OCI-LY7 (cell line): ENCODE data around the gene OAF. TPM values are rescaled to one million over a fixed set of nuclear protein-coding genes. Genes with fewer than 3 reads are reported as not detected.

Experiments used
- BruUV-seq: library from RNA; stranded (reverse); fragments of 400-500 nt; replicated peaks from 2 replicates; lab custom pipeline; 2021; lab: Mats Ljungman, UMichigan
- CTCF ChIA-PET: fragments of 300-600 bp; sonication (Branson Sonifier 250); formaldehyde crosslinking; loops from one replicate; lab custom pipeline; 2022; ENCODE audit warnings: antibody characterized with exemption; ENCODE audit not compliant: unreplicated experiment; lab: Charles Lee
- POLR2A ChIA-PET: fragments of 300-600 bp; sonication (Branson Sonifier 250); formaldehyde crosslinking; loops from one replicate; lab custom pipeline; 2022; ENCODE audit warnings: antibody characterized with exemption; lab: Charles Lee
- DNase-seq: peaks from one replicate; pipeline ENCODE4 v3.0.0-alpha.2; 2015; ENCODE audit warnings: low spot score
- H2AFZ ChIP-seq: fragments of 200-600 bp; sonication (generic), shearing (Covaris generic); 2 replicates; pipeline ENCODE4 v1.6.1; 2014; ENCODE audit warnings: mild to moderate bottlenecking, antibody characterized with exemption, low read length, moderate library complexity
- H3K27ac ChIP-seq: fragments of 200-600 bp; sonication (generic); 2 replicates; pipeline ENCODE4 v1.5.1; 2014; ENCODE audit warnings: mixed run types, low read depth, mild to moderate bottlenecking, moderate library complexity, low read length, inconsistent platforms; ENCODE audit not compliant: poor library complexity, severe bottlenecking
- H3K36me3 ChIP-seq: fragments of 200-600 bp; sonication (generic); 2 replicates; pipeline ENCODE4 v1.6.1; 2014; ENCODE audit warnings: mild to moderate bottlenecking, antibody characterized with exemption, low read length, moderate library complexity, mixed read lengths; ENCODE audit not compliant: insufficient read depth
- H3K4me1 ChIP-seq: fragments of 200-600 bp; sonication (generic); 2 replicates; pipeline ENCODE4 v1.5.1; 2014; ENCODE audit warnings: mild to moderate bottlenecking, low read length; ENCODE audit not compliant: insufficient read depth, poor library complexity, severe bottlenecking
- H3K4me2 ChIP-seq: fragments of 200-600 bp; sonication (generic); 2 replicates; pipeline ENCODE4 v1.6.1; 2014; ENCODE audit warnings: mild to moderate bottlenecking, low read length
- H3K4me3 ChIP-seq: fragments of 200-600 bp; sonication (generic); 2 replicates; pipeline ENCODE4 v1.5.1; 2014; ENCODE audit warnings: mild to moderate bottlenecking, low read depth, low read length; ENCODE audit not compliant: poor library complexity, severe bottlenecking
- H3K79me2 ChIP-seq: fragments of 200-600 bp; sonication (generic); 2 replicates; pipeline ENCODE4 v1.6.1; 2016; ENCODE audit warnings: low read depth, mild to moderate bottlenecking, low read length, moderate library complexity, mixed read lengths; ENCODE audit not compliant: insufficient read depth
- H3K9me2 ChIP-seq: fragments of 200-600 bp; sonication (generic); 2 replicates; pipeline ENCODE4 v1.6.1; 2016; ENCODE audit warnings: mild to moderate bottlenecking, low read length, mixed read lengths; ENCODE audit not compliant: insufficient read depth
- H3K9me3 ChIP-seq: fragments of 200-600 bp; sonication (generic); 2 replicates; pipeline ENCODE4 v1.6.1; 2014; ENCODE audit warnings: mild to moderate bottlenecking, mixed run types, low read length, mixed read lengths
- H4K20me1 ChIP-seq: fragments of 200-600 bp; sonication (generic); 2 replicates; pipeline ENCODE4 v1.6.1; 2014; ENCODE audit warnings: mild to moderate bottlenecking, antibody characterized with exemption, low read length, moderate library complexity, mixed read lengths; ENCODE audit not compliant: insufficient read depth
- EZH2phosphoT487 ChIP-seq: fragments of 200-600 bp; sonication (generic); IDR thresholded peaks from 2 replicates; pipeline ENCODE4 v1.6.1; 2018; ENCODE audit warnings: low read depth, borderline replicate concordance, mild to moderate bottlenecking, mixed run types, antibody characterized with exemption, low read length, moderate library complexity, mixed read lengths
- intact Hi-C: fragments of 100-400 bp; cut with micrococcal nuclease; formaldehyde crosslinking; loops from one replicate; pipeline ENCODE4 v1.10.0; 2022; ENCODE audit not compliant: unreplicated experiment
- total RNA-seq, 2 experiments: library from RNA; depleted of rRNA in 1 of 2; stranded (reverse); fragments of >200 nt in 1 of 2; shearing (Covaris generic) in 1 of 2; gene quantifications; 2 replicates each; pipeline ENCODE4 v1.2.3, GENCODE V29; 2014 to 2022
- TF ChIP-seq, protein P1 (sequence below): fragments of 200-600 bp; sonication (generic); conservative IDR thresholded peaks from 2 replicates; pipeline ENCODE4 v1.5.1; 2014; ENCODE audit warnings: mild to moderate bottlenecking, antibody characterized with exemption, low read length, moderate library complexity, mixed read lengths

The OAF gene
- total RNA-seq, 2 experiments from 2014 or later, result 3.4 to 3.8 TPM

DNA sequence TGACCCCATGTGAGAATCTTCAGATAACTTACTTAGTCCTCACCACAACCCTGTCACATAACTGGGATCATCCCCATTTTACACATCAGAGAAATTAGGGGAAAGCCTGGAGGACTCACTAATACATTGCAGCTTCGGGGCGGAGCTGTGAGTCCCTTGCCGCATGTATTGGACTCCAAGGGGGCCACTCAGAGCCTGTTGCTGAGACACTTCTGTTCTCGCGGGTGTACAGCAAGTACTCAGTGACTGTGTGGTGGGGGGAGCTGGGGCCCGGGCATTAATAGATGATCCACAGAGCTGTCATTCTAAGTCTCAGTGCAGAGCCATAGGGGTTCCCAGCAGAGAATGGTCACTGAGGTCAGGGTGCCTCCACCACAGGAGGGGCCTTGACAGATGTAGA is 13.5 kb downstream of the OAF start:
- no peaks in the 10 kb centered on the region for H3K9me3 ChIP-seq
- H3K27ac ChIP-seq, result no peak overlapping the region
- no peaks in the 10 kb centered on the region for H3K36me3 ChIP-seq
- no peaks in the 10 kb centered on the region for H4K20me1 ChIP-seq
- POLR2A ChIA-PET, result no interaction called here
- TF ChIP-seq EZH2phosphoT487, result no peak
- TF ChIP-seq, protein P1, sequence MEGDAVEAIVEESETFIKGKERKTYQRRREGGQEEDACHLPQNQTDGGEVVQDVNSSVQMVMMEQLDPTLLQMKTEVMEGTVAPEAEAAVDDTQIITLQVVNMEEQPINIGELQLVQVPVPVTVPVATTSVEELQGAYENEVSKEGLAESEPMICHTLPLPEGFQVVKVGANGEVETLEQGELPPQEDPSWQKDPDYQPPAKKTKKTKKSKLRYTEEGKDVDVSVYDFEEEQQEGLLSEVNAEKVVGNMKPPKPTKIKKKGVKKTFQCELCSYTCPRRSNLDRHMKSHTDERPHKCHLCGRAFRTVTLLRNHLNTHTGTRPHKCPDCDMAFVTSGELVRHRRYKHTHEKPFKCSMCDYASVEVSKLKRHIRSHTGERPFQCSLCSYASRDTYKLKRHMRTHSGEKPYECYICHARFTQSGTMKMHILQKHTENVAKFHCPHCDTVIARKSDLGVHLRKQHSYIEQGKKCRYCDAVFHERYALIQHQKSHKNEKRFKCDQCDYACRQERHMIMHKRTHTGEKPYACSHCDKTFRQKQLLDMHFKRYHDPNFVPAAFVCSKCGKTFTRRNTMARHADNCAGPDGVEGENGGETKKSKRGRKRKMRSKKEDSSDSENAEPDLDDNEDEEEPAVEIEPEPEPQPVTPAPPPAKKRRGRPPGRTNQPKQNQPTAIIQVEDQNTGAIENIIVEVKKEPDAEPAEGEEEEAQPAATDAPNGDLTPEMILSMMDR, result no peak
- H3K9me2 ChIP-seq, result no peaks in the 10 kb centered on the region
- intact Hi-C loops, result no loop called here
- no peak overlapping the region for H3K4me3 ChIP-seq
- H3K4me1 ChIP-seq, result peaks cover 10% of the 10 kb centered on the region
- H3K79me2 ChIP-seq, result no peaks in the 10 kb centered on the region
- no peak overlapping the region; the same call in 1 of the 2 replicates for H2AFZ ChIP-seq
- BruUV-seq, result no TSS peak
- CTCF ChIA-PET, result no interaction called here
- DNase-seq, result no peak
- H3K4me2 ChIP-seq, result 0 out of 2 replicates have a peak overlapping the region, but pooled peaks have one; percentile 9

DNA sequence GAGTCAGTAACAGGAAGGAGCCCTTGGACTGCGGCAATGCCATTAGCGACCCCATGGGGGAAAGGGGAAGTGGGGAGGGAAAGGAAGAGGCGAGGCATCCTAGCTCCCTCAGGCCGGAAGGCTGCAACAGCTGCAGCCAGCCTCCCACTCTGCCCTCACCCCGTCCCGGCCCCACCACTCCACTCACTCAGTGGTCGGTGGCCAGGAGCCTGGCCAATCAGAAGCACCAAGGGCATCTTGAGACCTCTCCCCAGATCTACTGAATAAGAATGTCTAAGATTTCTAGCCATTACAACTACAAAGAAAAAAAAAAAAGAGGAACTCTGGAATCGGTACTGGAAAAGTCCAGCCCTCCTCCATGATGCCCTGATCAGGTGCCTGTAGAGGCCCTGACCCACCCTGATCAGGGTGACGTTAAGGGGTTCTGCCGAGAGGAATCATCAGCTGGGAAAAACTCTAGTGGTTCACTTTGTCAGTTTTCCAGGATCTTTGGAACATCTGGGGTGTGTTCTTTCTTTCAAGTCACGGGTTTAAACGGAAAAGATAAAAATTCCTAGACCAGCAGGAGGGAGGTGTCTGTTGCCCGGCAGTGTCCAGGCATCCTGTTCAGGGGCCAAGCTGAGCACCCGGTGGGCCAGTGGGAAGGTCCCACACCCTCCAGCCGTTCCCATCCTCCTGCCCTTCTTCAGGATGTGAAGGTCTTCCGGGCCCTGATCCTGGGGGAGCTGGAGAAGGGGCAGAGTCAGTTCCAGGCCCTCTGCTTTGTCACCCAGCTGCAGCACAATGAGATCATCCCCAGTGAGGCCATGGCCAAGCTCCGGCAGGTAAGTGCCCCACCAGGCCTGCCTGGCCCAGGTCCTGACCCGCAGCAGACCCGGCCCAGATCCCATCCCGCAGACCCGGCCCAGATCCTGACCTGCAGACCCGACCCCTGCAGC is 14.4 kb downstream of the OAF start:
- POLR2A ChIA-PET, result no interaction called here

More for the DNA sequence above, 14.4 kb downstream of the OAF start:
- intact Hi-C loops, result no loop called here
- no peak overlapping the region for H3K27ac ChIP-seq
- CTCF ChIA-PET, result no interaction called here
- peaks cover 10% of the 10 kb centered on the region for H3K4me1 ChIP-seq
- H3K4me3 ChIP-seq, result no peak overlapping the region
- H3K36me3 ChIP-seq, result no peaks in the 10 kb centered on the region
- TF ChIP-seq EZH2phosphoT487, result no peak
- TF ChIP-seq, protein P1, result no peak
- no peaks in the 10 kb centered on the region for H3K9me2 ChIP-seq
- no peaks in the 10 kb centered on the region for H3K79me2 ChIP-seq
- peak overlapping the region; percentile 9; the same call in 1 of the 2 replicates for H3K4me2 ChIP-seq
- DNase-seq, result peak; percentile 39
- no peaks in the 10 kb centered on the region for H3K9me3 ChIP-seq
- peak overlapping the region; percentile 17; the same call in 1 of the 2 replicates for H2AFZ ChIP-seq
- no peaks in the 10 kb centered on the region for H4K20me1 ChIP-seq
- BruUV-seq, result no TSS peak
